Activated T-helper 1 cell treated with Interleukin-2 at 50 U/mL for 16 hours (primary cell): ENCODE data around the gene ATG13.
"Not testable (repeated sequence)": the region's sequence is repeated elsewhere in the genome, so short reads cannot be mapped to it uniquely, and the experiment has no call there.

Experiments used
- DNase-seq: peaks from one replicate; pipeline ENCODE4 v3.0.0-alpha.2; 2020; ENCODE audit warnings: low read depth

ATG13 gene

DNA sequence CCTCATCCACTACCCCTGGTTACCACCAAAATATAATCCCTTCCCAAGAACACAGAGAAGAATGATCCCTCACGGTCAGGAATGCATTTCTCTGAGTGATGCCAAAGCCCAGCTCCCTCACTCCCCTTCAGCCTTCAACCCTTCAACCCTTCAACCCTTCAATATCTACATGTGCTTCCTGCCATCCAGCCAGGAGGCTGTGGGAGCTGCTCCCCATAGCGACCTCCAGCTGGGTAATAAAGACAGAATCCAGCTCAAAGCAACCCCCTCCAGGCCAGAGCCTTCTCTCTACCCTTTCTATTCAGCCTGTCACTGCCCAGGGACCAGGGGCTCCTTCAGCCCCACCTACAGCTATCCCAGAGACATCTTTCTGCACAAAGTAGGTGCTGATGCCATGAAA is 80.4 kb downstream of the ATG13 start:
- DNase-seq = no peak

DNA sequence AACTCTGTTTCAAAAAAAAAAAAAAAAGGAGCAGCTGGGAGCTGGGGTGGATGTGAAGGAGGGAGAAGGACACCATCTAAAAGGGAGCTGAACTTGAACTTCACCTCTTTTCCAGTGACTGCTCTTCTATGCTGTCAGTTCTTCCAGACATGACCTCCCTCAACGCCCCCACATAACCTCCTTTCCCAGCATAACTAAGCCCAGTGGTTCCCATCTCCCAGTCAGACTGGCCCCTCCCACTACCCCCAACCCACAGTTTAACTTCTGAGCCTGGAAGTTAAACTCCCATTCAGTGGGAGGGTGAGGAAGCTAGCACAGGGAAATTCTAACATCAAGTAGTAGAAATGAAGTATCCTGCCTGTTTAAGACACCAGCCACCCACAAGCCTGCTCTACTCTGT is 81.2 kb downstream of the ATG13 start:
- no peak for DNase-seq

GRCh38 chr11:46700241-46701077 is 83.1 kb downstream of the ATG13 start, which contains the start of the genes ARHGAP1 and ZNF408:
TSS of gene ARHGAP1 (minus strand) at chr11:46700619. CDS start at chr11:46696107, 4,512 bp downstream.
TSS of gene ZNF408 (plus strand) at chr11:46701031. CDS start at chr11:46701048, 17 bp downstream.
- peak; percentile 97 for DNase-seq

- no peak for DNase-seq
Observed at GRCh38 chr11:46701078-46701654, 83.8 kb downstream of the ATG13 start.

GRCh38 chr11:46705070-46705688 is 87.8 kb downstream of the ATG13 start:
- DNase-seq = no peak

- no peak for DNase-seq
Observed at GRCh38 chr11:46706886-46707285, 89.5 kb downstream of the ATG13 start.

DNA sequence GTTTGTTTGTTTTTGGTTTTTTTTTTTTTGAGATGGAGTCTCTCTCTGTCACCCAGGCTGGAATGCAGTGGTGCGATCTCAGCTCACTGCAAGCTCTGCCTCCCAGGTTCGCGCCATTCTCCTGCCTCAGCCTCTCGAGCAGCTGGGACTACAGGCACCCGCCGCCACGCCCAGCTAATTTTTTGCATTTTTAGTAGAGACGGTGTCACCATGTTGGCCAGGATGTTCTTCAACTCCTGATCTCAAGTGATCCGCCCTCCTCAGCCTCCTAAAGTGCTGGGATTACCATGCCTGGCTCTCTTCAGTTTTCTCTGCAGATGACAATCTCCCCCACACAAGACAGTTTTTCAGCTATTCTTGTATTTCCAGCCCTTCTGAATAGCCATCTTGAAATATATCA is 92.0 kb downstream of the ATG13 start:
- not testable (repeated sequence) for DNase-seq

DNA sequence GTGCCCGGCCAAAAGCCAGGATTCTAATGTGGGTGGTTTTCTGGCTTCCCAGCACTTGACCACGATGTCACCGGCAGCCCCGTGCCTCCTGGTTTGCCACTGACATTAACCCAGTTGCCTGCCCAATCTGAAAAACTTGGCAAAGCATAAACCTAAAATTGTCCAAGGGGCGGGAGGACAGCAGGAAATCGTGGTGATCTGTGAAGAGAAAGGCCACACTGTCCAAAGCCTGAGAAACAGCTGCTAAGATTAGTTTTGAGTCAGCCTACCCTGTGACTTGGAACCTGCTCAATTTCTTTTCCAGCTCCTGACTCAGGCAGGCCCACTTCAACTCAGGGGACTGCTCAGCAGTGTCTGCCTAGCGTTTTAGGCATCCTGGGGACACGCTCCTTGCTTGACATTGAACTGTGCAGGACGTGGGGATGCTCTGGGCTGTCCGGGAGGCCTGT is 93.5 kb downstream of the ATG13 start:
- no peak for DNase-seq

- no peak for DNase-seq
Observed at GRCh38 chr11:46711303-46711702, 94.0 kb downstream of the ATG13 start.

GRCh38 chr11:46712874-46713576 is 95.7 kb downstream of the ATG13 start:
- DNase-seq = no peak

DNA sequence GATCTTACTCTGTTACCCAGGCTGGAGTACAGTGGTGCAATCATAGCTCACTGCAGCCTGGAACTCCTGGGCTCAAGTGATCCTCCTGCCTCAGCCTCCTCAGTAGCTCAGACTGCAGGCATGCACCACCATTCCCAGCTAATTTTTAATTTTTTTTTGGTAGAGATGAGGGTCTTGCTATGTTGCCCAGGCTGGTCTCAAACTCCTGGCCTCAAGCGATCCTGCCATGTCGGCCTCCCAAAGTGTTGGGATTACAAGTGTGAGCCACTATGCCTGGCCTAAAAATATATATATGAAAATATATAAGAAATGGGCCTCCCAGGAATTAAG is 100.4 kb downstream of the ATG13 start:
- DNase-seq = not testable (repeated sequence)

GRCh38 chr11:46718155-46719019 is 101.0 kb downstream of the ATG13 start:
- no peak for DNase-seq

DNA sequence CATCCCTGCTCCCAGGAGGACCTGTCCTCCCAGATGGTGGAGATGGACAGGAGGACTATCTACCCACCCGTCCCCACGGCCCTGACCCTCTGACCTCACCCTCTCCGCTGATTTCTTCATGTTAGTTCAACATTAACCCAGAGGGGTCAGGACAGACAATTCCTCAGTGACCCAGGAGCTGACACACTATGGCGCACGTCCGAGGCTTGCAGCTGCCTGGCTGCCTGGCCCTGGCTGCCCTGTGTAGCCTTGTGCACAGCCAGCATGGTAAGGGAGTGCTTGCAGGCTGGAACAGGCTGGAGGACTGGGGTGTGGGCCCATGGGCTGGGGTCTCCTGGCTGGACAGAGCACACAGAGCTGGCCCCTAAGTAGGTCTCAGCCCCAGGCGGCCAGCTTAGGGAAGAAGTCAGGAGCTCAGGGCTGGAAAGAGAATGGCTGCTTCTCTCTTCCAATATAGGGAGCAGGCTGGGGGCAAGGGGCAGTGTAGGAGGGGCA is 101.7 kb downstream of the ATG13 start, which contains the start of gene F2:
TSS of gene F2 (plus strand) at position 166 of the 495 bp plus-strand sequence. CDS start at position 189, 23 bp downstream.
- no peak for DNase-seq

GRCh38 chr11:46719543-46720218 is 102.3 kb downstream of the ATG13 start:
- no peak for DNase-seq

- no peak for DNase-seq
Observed at GRCh38 chr11:46721286-46721685, 103.9 kb downstream of the ATG13 start.

DNA sequence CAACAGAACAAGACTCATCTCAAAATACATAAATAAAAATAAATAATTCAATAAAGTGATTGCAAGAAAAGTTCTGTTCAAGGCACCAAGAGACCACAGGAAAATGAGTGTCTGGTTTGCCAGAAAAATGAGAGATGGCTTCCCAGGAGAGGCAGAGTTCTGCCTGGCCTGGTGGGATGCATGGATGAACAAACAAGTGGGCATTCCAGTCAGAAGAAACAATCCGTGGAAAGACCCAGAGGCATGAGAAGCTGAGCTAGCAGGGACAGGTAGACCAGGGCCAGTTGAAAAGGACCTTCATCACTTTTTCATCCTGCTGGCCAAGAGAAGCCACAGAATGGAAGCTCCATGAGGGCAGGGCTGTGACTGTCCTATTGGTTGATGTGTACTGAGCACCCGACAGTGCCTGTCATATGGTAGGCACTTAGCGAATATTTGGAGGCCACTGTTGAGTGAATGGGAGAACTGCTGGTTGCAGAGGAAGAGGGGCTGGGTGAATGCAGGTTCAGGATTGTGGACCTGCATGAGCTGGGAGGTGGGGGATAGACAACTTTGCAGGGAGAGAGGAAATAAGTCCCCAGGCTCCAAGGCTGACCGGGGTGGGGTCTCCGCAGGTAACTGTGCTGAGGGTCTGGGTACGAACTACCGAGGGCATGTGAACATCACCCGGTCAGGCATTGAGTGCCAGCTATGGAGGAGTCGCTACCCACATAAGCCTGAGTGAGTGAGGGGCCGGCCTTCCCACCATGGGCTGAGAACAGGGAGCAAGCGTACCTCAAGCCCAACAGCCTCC is 105.4 kb downstream of the ATG13 start:
- no peak for DNase-seq

DNA sequence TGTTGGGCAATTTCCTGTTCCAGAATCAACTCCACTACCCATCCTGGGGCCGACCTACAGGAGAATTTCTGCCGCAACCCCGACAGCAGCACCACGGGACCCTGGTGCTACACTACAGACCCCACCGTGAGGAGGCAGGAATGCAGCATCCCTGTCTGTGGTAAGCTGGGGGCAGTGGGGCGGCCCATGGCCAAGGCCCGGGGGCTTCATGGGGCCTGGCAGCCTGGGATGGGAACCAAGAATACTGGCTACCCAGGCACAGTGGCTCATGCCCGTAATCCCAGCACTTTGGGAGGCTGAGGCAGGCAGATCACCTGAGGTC is 106.0 kb downstream of the ATG13 start:
- DNase-seq = no peak

GRCh38 chr11:46724088-46724487 is 106.7 kb downstream of the ATG13 start:
- no peak for DNase-seq
